GM20431 (cell line): ENCODE results near the gene ZNF236.
"Not testable (repeated sequence)": the region's sequence is repeated elsewhere in the genome, so short reads cannot be mapped to it uniquely, and the experiment has no call there.

Experiments
- in situ Hi-C: fragments of 300-500 bp; cut with MseI, MboI; formaldehyde crosslinking; loops from one replicate; pipeline ENCODE4 v1.15.0; 2020; ENCODE audit warnings: low sequenced_read_pairs; ENCODE audit not compliant: unreplicated experiment

Gene ZNF236

DNA sequence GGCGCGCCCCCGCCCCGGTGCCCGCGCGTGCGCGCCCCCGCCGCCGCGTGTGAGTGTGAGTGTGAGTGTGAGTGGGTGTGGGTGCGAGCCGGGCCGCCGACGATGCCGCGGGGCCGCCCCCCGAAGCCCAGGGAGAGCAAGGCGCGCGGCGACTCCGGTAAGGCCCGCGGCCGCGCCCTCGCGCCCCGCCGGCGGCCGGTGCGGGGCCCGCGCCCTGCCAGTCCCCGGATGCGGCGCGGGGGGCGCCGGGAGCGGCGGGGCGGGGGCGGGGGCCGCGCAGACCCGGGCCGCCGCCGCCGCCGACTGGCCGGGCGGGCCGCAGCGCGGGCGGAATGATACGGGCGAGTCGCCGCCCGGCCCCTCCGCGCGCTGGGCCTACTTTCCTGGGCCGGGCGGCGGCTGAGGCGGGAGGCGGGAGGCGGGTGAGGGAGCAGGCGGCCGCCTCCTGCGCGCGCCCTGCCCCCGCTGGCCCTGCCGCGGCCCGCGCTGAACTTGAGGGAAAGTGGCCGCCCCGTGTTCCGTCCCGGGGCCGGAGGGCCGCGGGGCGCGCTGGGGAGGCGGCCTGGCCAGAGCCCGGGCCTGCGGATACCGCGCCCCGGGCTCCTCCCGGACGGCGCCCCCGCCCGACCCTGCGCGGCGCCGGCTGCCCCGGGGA lies at the start of gene ZNF236:
ZNF236 (plus strand) TSS at position 52 of the 655 bp plus-strand sequence; CDS start at position 103, 51 bp downstream.
- in situ Hi-C loops: no loop called here

DNA sequence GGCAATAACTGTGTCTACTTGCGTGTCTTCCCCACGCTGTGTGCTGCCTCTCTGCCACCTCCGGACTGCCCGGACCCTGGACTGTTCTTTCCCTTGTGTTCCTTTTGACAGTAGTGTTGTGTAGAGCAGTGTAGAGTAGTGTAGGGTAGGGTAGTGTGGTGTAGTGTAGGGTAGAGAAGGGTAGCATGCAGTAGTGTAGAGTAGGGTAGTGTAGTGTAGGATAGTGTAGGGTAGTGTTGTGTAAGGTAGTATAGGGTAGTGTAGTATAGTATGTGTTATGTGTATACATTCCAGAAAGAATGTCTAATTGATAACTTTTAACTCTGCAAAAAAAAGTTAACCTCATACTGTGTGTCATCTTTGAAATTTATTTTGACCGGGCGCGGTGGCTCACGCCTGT lies 49.7 kb upstream of the ZNF236 start:
- in situ Hi-C loops: no loop called here

DNA sequence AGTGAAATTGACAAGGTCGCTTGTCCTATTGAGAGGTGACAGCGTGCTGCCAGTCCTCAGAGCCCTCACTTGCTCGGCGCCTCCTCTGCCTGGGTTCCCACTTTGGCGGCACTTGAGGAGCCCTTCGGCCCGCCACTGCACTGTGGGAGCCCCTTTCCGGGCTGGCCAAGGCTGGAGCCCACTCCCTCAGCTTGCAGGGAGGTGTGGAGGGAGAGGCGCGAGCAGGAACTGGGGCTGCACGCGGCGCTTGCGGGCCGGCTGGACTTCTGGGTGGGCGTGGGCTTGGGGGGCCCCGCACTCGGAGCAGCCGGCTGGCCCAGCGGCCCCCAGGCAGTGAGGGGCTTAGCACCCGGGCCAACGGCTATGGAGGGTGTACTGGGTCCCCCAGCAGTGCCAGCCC lies 45.3 kb upstream of the ZNF236 start:
- in situ Hi-C loops: not testable (repeated sequence)

DNA sequence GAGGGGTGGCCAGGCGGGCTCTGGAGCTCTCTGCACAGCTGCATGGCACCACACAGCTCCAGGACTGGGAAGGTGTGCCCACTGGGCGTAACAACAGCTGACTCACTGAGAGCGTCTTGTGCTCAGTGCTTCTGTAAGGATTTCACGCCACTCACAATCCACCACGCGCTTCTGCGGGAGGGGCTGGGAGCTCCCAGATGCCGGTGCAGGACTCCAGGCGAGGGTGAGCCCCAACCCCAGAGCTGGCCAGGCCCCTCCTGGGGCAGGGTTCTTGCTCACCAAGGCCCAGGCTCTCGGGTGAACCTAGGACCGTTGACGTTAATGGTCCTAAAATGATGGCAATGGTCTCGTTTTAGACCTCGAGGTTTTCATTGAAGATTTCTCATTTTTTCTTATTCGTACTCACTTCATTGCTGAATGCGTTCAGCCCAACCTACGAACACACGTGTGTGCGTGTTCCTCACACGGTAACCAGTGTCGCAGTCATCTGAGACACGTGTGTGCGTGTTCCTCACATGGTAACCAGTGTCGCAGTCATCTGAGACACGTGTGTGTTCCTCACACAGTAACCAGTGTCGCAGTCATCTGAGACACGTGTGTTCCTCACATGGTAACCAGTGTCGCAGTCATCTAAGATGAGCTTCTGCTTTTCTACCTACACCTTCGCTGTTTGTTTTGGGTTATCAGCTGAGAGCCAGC lies 38.4 kb upstream of the ZNF236 start:
- in situ Hi-C loops: no loop called here

DNA sequence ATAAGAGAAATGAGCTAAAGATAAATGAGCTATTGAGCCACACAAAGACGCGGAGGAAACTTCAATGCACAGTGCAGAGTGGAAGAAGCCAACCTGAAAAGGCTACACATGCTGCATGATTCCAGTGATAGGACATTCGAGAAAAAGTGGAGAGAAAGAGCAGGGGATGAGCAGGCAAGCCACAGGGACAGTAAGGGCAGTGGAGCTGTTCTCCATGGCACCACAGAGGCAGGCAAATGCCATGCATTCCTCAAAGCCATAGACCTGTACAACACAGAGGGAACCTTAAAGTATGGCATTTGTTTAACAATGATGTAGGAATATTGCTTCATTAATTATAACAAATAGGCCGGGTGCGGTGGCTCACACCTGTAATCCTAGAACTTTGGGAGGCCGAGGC lies 36.5 kb upstream of the ZNF236 start:
- in situ Hi-C loops: no loop called here

DNA sequence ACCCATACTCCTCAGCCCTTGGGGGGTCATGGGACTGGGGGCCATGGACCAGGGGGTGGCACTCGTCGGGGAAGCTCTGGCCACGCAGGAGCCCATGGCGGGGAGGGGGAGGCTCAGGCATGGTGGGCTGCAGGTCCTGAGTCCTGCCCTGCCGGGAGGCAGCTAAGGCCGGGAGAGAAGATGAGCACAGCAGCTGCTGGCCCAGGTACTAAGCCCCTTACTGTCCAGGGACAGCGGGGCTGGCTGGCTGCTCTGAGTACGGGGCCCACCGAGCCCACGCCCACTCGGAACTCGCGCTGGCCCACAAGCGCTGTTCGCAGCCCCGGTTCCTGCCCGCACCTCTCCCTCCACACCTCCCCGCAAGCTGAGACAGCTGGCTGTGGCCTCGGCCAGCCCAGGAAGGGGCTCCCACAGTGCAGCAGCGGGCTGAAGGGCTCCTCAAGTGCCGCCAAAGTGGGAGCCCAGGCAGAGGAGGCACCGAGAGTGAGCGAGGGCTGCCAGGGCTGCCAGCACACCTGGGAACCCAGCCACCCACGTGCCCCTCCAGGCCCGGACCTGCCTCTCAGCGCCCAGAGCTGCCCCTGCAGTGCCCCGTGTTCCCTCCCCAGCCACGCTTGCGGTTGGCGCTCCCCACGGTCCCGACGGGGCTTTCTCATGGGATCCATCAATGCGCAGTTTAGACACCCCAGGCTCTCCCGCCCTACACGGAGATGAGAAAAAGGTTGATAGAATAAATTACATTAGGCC lies 33.6 kb upstream of the ZNF236 start:
- in situ Hi-C loops: no loop called here

DNA sequence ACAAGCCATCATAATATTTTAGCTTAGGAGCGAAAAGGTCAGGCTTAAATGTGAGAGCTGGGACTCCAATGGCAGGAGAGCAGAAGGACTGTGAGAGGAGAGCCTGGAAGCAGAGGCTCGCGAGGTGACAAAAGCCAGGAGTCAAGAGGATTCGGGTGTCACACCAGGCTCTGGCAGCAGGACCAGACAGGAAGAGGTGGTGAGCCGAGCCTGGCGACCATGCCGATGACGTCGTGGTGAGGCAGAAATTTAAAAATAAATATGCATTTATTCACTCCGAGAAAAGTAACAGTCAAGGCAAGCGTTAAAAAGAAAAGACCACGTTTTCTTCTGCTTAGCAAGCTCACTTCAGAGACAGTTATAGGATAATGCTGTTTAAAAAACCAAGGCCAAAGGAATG lies 31.3 kb upstream of the ZNF236 start:
- in situ Hi-C loops: no loop called here

DNA sequence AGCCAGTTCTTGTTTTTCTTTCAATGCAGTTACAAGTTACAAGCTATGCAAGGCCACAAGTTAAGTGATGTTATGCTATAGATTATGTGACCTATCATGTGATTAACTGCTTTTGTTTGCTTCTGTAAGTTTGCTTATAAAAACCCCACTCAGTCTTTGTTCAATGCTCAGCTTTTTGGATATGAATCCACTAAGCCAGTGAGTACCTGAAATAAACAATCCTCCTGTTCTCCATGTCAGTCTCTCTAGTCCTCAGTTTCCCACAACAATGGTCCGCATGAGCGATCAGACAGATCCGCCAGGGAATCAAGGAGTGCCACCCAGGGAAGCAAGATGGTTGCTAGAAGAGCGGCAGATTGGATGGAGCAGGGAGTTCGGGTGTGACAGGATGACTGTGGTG lies 30.7 kb upstream of the ZNF236 start:
- in situ Hi-C loops: no loop called here

DNA sequence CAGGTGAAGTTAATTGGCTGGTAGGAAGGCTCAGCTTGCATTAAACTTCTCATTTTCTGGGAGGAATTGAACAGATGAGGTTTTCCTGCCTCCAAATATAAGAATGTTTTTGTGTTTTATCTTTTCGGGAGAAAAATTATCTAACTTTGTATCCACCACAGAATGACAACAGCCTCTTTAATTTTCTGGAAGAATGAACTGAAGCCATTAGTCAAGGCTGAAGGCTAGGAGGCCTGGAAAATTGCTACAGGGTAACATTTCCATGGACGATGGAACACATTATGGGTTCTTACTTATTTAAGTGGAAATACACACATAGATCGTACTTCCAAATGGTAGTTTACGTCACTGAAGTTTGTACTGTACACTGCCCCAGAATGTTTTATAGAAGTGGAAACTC lies 28.0 kb upstream of the ZNF236 start:
- in situ Hi-C loops: no loop called here

DNA sequence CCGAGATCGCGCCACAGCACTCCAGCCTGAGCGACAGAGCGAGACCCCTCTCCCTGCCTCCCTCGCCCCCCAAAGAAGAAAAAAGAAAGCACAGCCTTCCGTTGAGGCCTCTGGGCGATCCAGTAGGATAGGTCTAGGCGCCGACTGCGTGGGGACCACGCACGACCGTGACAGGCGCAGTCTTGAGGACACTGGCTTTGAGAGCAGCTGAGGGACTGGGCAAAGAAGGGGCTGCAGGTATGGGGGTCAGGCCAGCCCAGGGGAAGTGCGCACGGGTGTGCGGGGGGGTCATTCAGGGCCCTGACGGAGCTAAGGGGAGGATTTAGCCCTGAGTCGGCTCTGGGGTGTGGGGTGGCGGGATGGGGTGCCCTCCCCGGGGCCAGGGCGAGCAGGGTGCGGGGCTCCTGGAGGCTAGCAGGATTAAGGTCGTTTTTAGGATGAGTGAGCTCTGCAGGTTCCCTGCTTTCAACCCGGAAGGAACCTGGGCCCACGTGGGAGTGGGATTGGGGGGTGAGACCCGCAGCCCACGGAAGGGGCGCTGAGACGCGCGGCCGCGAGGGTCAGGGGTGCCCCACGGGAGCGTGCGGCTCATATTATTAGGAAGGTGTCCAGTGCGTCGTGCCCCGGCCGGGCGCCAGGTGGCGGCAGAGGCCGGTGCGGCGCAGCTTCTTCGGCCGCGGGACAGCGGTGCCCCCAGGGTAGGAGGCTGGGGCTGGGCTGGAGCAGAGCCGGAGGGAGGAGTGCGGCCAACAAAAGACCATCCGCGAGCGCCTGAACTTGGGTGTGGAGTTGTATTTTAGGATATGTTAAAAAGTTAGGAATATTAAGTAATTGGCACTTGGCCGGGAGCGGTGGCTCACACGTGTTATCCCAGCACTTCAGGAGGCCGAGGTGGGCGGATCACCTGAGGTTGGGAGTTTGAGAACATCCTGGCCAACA lies 20.5 kb upstream of the ZNF236 start:
- in situ Hi-C loops: no loop called here

DNA sequence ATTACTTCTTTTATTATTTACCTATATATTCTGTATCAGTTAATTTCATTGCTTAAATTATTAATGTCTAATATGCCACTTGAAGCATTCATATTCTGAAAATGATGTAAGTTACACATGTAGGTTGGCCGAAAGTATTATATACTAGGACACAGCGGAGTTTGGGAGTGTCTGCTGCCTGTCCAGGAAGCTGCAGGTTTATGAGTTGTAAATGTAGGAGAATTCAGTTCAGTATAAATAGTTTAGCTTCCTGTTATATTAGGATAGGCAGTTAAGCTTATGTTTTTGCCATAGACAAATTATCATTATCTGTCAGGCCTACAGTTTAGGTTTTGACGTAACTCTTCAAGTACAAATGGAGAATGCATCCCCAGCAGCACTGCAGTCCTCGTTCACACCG lies 18.9 kb upstream of the ZNF236 start:
- in situ Hi-C loops: no loop called here

DNA sequence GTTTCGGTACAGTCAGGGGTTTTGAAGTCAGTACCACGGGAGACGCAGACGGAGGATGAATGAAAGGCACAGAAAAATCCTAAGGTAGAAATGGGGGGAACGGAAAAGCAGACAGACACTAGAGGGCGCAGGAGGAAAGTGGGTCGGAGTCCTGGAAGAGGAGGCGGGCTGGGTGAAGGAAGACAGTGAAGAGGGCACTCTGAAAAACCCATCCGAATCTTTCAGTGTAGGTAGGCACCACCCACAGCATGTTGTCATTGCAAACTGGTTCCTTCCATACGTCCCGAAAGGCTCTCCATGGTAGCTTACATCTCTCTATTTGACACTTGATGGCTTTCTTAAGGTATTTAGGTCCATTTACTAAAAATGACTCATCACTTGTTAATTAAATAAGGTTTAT lies 18.5 kb upstream of the ZNF236 start:
- in situ Hi-C loops: no loop called here

DNA sequence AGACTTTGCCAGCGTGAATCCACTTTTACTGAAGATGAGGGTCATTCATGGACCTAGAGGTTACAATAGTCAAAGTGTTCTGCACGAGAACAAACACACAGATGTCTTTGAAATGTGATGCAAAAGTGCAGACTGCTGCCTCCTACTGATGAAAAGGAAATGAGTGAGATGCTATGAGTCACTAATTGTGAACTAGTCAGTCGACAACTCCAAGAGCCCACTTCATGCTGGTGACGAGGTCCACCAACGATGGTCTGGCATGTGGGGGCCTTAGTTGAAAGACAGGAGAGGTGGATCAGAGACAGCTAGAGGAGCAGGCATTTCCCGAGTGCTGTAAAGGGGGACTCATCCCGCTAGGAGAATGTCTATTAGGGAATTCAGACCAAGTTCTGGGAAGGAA lies 17.1 kb upstream of the ZNF236 start:
- in situ Hi-C loops: no loop called here

DNA sequence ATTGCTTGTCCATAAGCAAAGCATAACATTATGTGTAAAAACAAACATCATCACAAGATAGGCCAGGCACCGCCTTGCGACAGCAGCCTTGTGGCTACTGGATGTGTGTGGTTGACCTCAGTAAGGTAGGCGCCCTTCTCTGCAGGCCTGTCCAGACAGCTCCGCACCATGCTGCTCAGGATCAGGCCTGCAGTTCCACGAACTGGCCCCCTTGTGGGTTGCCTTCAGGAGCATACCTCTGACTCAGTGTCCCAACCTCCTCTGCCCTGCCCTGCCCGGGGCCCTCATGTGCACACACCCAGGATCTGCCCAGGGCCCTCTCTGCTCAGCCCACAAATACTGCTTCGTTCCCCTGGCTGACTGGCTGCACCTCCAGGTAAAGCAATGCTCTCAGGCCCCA lies 16.1 kb upstream of the ZNF236 start:
- in situ Hi-C loops: no loop called here

DNA sequence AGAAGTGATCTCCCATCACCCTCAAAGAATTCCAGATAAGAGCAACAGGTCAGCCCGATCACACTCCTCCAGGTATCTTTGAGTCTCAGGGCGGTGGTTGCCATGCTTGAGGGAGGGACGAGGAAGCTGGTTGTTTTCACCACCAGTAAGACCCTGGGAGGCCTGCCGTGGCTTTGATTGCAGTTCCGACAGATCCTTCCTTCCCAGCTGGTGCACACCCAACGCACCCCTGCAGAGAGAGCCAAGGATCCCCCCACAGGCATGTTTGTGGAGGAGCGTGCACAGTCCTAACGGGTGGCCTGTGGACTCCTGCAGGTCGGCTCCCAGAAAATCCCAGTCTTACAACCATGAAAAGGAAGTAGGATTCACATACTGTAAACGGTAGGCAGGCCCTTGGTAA lies 13.8 kb upstream of the ZNF236 start:
- in situ Hi-C loops: no loop called here

DNA sequence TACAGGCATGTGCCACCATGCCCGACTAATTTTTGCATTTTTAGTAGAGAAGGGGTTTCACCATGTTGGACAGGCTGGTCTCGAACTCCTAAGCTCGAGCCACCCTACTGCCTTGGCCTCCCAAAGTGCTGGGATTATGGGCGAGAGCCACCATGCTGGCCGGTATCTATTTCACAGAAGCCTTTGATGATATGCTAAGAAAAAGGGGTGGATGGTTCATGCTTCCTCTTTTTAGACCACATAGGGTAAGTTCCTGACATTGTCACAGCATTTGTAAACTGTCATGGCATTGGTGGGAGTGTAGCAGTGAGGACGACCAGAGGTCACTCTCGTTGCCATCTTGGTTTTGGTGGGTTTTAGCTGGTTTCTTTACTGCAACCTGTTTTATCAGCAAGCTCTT lies 10.8 kb upstream of the ZNF236 start:
- in situ Hi-C loops: not testable (repeated sequence)

DNA sequence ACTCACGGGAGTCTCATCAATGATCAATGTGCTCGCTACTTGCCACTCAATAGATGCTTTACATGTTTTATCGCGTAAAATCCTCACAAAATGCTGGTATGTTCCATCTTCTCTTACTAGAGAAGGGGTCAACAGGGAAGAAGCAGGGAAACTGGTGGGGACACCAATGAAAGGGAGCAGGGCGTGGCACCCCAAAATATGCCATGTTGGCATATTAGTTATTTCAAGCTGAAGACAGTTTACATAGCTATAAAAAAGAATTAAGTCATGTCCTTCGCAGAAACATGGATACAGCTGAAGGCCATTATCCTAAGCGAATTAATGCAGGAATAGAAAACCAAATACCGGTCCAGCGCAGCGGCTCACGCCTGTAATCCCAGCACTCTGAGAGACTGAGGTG lies 8.1 kb upstream of the ZNF236 start:
- in situ Hi-C loops: no loop called here

DNA sequence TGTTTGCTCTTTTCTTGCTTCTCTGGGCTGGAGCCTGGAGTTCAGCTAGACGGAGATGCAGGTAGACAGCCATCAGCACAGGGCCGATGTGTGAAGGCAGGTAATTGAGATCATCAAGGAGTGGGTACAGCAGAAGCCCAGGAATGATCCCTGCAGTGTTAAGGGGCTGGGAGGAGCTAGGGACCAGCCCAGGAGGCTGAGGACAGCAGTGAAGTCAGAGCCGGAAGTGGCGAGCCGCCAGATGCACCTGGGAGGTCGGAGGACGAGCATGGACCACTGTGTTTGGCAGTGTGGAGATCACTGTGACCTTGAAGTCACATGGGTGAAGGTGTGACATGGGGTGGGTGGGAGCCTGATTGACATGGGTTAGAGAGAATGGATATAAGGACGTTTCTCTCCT lies 6.2 kb upstream of the ZNF236 start:
- in situ Hi-C loops: no loop called here

DNA sequence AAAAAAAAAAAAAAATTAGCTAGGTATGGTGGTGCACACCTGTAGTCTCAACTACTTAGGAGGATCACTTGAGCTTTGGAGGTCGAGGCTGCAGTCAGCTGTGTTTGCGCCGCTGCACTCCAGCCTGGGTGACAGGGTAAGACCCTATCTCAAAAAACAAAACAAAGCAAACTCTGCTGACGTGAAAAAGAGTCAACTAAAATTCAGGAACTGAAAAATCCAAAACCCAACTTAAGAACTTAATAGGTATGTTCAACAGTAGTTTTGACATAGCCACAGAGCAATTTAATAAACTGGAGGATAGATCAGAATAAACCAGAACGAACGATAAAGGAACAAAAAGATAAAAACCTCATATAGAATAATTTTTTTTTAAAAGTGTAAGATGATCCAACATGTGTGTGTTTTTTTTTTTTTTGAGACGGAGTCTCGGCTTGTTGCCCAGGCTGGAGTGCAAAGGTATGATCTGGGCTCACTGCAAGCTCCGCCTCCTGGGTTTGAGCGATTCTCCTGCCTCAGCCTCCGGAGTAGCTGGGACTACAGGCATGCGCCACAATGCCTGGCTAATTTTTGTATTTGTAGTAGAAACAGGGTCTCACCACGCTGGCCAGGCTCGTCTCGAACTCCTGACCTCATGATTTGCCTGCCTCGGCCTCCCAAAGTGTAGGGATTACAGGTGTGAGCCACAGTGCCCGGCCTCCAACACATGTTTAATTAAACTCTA lies 4.3 kb upstream of the ZNF236 start:
- in situ Hi-C loops: no loop called here
